Hepatic stellate cell (primary cell): ENCODE results near the gene COX7A2.
A peak's percentile ranks its signal among the peaks of the same experiment; 100 is the strongest.

ENCODE experiments used
- DNase-seq: peaks from one replicate; pipeline ENCODE4 v3.0.0; 2011; ENCODE audit warnings: low spot score

COX7A2 gene

DNA sequence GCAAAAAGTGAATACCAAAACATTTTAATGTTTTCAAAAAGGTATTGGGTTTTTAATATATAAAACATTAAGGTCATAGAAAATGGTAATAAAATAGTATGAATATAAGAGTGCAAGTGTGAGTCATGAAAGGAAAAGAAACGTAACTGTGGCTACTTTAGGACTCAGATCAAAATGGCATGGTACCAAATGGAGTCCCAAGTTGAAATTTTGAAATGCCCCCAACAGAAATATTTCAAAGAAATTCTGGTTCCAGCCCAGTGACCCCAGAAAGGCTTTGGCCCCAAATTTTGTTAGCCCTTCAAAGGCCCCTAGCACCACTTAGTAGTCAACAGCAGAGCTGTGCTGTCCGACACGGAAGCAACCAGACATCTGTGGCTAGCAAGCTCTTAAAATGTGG is 43.7 kb downstream of the COX7A2 start:
- peak; percentile 18 for DNase-seq

DNA sequence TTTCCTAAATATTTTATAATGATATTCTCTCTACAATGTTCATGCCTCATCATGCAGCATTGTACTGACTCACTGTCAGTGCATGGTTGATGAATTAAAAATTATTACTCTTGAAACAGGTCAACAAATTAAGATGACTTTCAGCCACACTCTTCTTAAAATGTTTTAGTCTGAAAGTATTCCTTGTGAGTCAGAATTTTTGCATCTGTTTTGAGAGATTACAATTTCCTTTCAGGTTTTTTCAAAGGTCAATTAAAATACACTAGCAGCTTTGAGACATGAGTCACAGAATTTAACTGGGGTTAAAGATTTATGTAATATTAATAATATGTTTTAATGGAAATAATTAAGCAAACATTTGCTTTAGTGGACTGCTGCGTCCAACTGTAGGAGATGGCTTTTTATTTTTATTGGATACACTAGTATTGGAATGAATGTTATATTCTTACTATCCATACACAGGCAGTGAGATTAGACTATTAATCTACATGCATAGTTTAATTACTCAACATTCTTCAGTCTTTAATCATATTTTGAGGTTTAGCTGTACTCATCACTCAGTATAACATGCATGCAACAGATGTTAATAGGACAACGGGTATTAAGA is 47.4 kb downstream of the COX7A2 start:
- DNase-seq: no peak

DNA sequence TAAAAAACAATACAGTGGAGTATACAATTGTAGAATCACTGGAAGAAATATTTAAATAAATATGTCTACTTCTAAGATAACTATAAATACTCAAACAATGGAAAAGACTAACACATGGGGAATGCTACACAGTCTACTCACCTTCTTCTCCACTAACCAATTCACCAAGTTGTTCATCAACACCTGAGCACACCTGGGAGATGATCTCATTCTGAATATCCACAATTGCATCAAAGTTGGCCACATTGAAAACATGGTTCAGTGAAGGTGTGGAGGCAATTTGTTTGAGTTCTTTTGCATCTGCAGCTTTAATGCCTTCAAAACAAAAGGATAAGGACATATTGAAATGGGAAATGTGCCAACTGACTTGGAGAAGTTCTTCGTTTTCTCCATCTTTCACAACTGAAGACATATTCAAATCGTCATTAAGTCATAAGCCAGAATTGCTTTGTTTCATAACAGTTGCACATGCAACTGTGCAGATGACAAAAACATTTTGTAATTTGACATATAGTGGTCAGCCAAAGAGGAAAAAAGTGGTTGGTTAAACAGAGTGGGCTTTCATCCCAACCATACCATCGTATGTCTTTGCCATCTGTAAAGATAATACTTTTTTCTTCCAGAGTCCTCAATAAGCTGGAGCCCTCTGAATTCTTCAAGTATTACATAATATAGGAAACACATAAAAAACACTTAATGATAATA is 55.2 kb downstream of the COX7A2 start:
- no peak for DNase-seq
